DND-41 (cell line): ENCODE data around the gene NAPEPLD.
"Not testable (repeated sequence)": the region's sequence is repeated elsewhere in the genome, so short reads cannot be mapped to it uniquely, and the experiment has no call there.

Experiments used
- CTCF ChIP-seq: IDR thresholded peaks from 2 replicates; pipeline ENCODE4 v1.5.1; 2012; ENCODE audit warnings: borderline replicate concordance, low read length, moderate library complexity, mild to moderate bottlenecking; ENCODE audit not compliant: poor library complexity, severe bottlenecking; ENCODE audit errors: extremely low read depth
- EZH2 ChIP-seq: IDR thresholded peaks from 3 replicates; pipeline ENCODE4 v1.6.1; 2012; ENCODE audit warnings: borderline replicate concordance, low read depth, mild to moderate bottlenecking, moderate library complexity, low read length, inconsistent platforms; ENCODE audit not compliant: severe bottlenecking

GRCh38 chr7:103195364-103195763, 46.5 kb upstream of the NAPEPLD start:
- not testable (repeated sequence) for TF ChIP-seq CTCF, EZH2
